Panc1 (cell line): ENCODE results near the gene BAIAP2. TPM values are rescaled to one million over a fixed set of nuclear protein-coding genes. Genes with fewer than 3 reads are reported as not detected.

Source experiments
- ATAC-seq: fragments of 200-7000 bp; cut with Tn5 transposase; 2 replicates; pipeline ENCODE4 v1.9.1; 2020; ENCODE audit warnings: mild to moderate bottlenecking, moderate library complexity
- BruUV-seq: library from RNA; stranded (reverse); fragments of 400-500 nt; replicated peaks from 2 replicates; lab custom pipeline; 2021; lab: Mats Ljungman, UMichigan
- CTCF ChIA-PET: fragments of 300-600 bp; sonication (Branson Sonifier 250); formaldehyde crosslinking; loops from one replicate; lab custom pipeline; 2022; ENCODE audit warnings: antibody characterized with exemption; lab: Charles Lee
- POLR2A ChIA-PET: fragments of 300-600 bp; sonication (Branson Sonifier 250); formaldehyde crosslinking; loops from one replicate; lab custom pipeline; 2022; ENCODE audit warnings: antibody characterized with exemption; lab: Charles Lee
- DNase-seq: peaks from one replicate; pipeline ENCODE4 v3.0.0-alpha.2; 2010; ENCODE audit warnings: low read depth, low spot score
- H3K27ac ChIP-seq: 2 replicates; pipeline ENCODE4 v1.5.1; 2011; ENCODE audit warnings: mild to moderate bottlenecking, low read length, inconsistent platforms
- H3K27me3 ChIP-seq: fragments of 200-500 bp; sonication (Bioruptor generic); 2 replicates; pipeline ENCODE4 v1.6.0; 2014; ENCODE audit warnings: low read length, inconsistent platforms; ENCODE audit not compliant: control insufficient read depth, insufficient read depth
- H3K36me3 ChIP-seq: fragments of 200-500 bp; sonication (Bioruptor generic); 2 replicates; pipeline ENCODE4 v1.5.1; 2014; ENCODE audit warnings: inconsistent platforms, mild to moderate bottlenecking, low read length, moderate library complexity; ENCODE audit not compliant: control insufficient read depth, insufficient read depth
- H3K4me1 ChIP-seq: 2 replicates; pipeline ENCODE4 v1.5.1; 2011; ENCODE audit warnings: inconsistent platforms, mild to moderate bottlenecking, low read length, moderate library complexity; ENCODE audit not compliant: control insufficient read depth, insufficient read depth
- H3K4me3 ChIP-seq, 2 experiments: 2 replicates each; pipeline ENCODE4 v1.5.1; 2011 to 2012; ENCODE audit warnings: low read depth in 2 of 2, low read length in 2 of 2, mild to moderate bottlenecking in 2 of 2, inconsistent platforms in 1 of 2, moderate library complexity in 1 of 2
- H3K9me3 ChIP-seq: fragments of 200-500 bp; sonication (Bioruptor generic); 2 replicates; pipeline ENCODE4 v1.5.1; 2014; ENCODE audit warnings: low read depth, mild to moderate bottlenecking, inconsistent platforms, low read length, moderate library complexity; ENCODE audit not compliant: control insufficient read depth, insufficient read depth
- CTCF ChIP-seq: fragments of 450-650 bp; IDR thresholded peaks from 2 replicates; pipeline ENCODE4 v1.5.1; 2017; ENCODE audit warnings: mild to moderate bottlenecking
- POLR2AphosphoS5 ChIP-seq: IDR thresholded peaks from 2 replicates; pipeline ENCODE4 v1.6.1; 2012; ENCODE audit warnings: mild to moderate bottlenecking, low read depth, low read length, moderate library complexity
- REST ChIP-seq, 2 experiments: IDR thresholded peaks; 2 replicates each; pipeline ENCODE4 v1.6.1; 2011 to 2012; ENCODE audit warnings: low read depth in 2 of 2, control low read depth in 1 of 2, low read length in 1 of 2, mild to moderate bottlenecking in 1 of 2, moderate library complexity in 1 of 2; ENCODE audit not compliant: insufficient read depth in 1 of 2
- SIN3A ChIP-seq: IDR thresholded peaks from 2 replicates; pipeline ENCODE4 v1.6.1; 2012; ENCODE audit warnings: low read depth, mild to moderate bottlenecking, low read length, moderate library complexity, borderline replicate concordance; ENCODE audit not compliant: insufficient read depth
- TCF7L2 ChIP-seq: IDR thresholded peaks from 2 replicates; pipeline ENCODE4 v1.6.1; 2011; ENCODE audit warnings: mild to moderate bottlenecking, low read depth, low read length, inconsistent platforms
- in situ Hi-C: cut with HindIII; loops from 2 replicates; pipeline ENCODE4 v1.10.0; 2016; ENCODE audit warnings: low sequenced_read_pairs, low pct_unique_long_range_greater_than_20kb
- intact Hi-C: fragments of 100-400 bp; cut with micrococcal nuclease; formaldehyde crosslinking; loops from one replicate; pipeline ENCODE4 v1.10.0; 2022; ENCODE audit not compliant: unreplicated experiment
- total RNA-seq: library from RNA; stranded (reverse); gene quantifications from one replicate; pipeline ENCODE4 v1.2.1, GENCODE V29; 2021; ENCODE audit not compliant: unreplicated experiment

Gene BAIAP2
- total RNA-seq, 1 experiment from 2014 or later, result 125 TPM

GRCh38 chr17:81069135-81069645 is 34.2 kb downstream of the BAIAP2 start:
- intact Hi-C loops (no loop called here), in situ Hi-C loops (no loop called here)
- Histone ChIP-seq H3K27ac (no peak overlapping the region), H3K27me3 (no peaks in the 10 kb centered on the region), H3K9me3 (no peaks in the 10 kb centered on the region), H3K4me3 (no peak overlapping the region), H3K36me3 (no peaks in the 10 kb centered on the region), H3K4me1 (no peaks in the 10 kb centered on the region)
- DNase-seq (no peak), ATAC-seq (no peak)
- TF ChIP-seq CTCF, result no peak
- no peak for TF ChIP-seq POLR2AphosphoS5
- TF ChIP-seq TCF7L2, result no peak
- TF ChIP-seq SIN3A, result no peak
- no peak for TF ChIP-seq REST (IDR thresholded peaks at IDR 0.05; ENCODE audit: insufficient read depth in 1 of 2, low read depth in 2 of 2, low read length in 1 of 2)
- POLR2A ChIA-PET, result no interaction called here
- no TSS peak for BruUV-seq
- CTCF ChIA-PET, result no interaction called here

GRCh38 chr17:81070541-81071246 is 35.7 kb downstream of the BAIAP2 start:
- Histone ChIP-seq H3K9me3 (no peaks in the 10 kb centered on the region), H3K27ac (no peak overlapping the region), H3K27me3 (no peaks in the 10 kb centered on the region), H3K4me1 (no peaks in the 10 kb centered on the region), H3K36me3 (no peaks in the 10 kb centered on the region), H3K4me3 (no peak overlapping the region)
- intact Hi-C loops, result no loop called here
- DNase-seq (no peak), ATAC-seq (no peak)
- TF ChIP-seq TCF7L2, result no peak
- ChIA-PET POLR2A (no interaction called here), CTCF (no interaction called here)
- BruUV-seq, result no TSS peak
- in situ Hi-C loops, result no loop called here
